H1 (cell line): ENCODE data around the gene TMEM272. TPM values are rescaled to one million over a fixed set of nuclear protein-coding genes. Genes with fewer than 3 reads are reported as not detected.

Experiments
- CTCF ChIA-PET: fragments of 300-600 bp; sonication (Branson Sonifier 250); formaldehyde crosslinking; loops from one replicate; lab custom pipeline; 2021; ENCODE audit not compliant: partially characterized antibody; lab: Charles Lee
- POLR2A ChIA-PET: fragments of 300-600 bp; sonication (Branson Sonifier 250); formaldehyde crosslinking; loops from one replicate; lab custom pipeline; 2021; ENCODE audit warnings: inconsistent platforms; ENCODE audit not compliant: partially characterized antibody; lab: Charles Lee
- DNase-seq, 2 experiments: peaks; one replicate each; pipeline versions ENCODE4 v3.0.0 to v3.0.0-alpha.2; 2010 to 2022; ENCODE audit warnings: low spot score in 2 of 2, low read depth in 1 of 2, mixed read lengths in 1 of 2
- FAIRE-seq: peaks from 2 replicates; lab custom pipeline; 2011; peaks lifted over from hg19 to GRCh38; lab: Jason Lieb, UNC
- H2AFZ ChIP-seq: 2 replicates; pipeline ENCODE4 v1.8.1; 2012; ENCODE audit warnings: low read length, inconsistent platforms
- H2AK5ac ChIP-seq: 2 replicates; pipeline ENCODE4 v1.6.1; 2013; ENCODE audit warnings: low read depth, low read length
- H2BK120ac ChIP-seq: replicated peaks from 2 replicates; pipeline ENCODE3; 2013; ENCODE audit warnings: low read depth, low read length, inconsistent platforms
- H2BK12ac ChIP-seq: 2 replicates; pipeline ENCODE4 v1.6.1; 2013; ENCODE audit warnings: low read depth, low read length
- H2BK15ac ChIP-seq: 2 replicates; pipeline ENCODE4 v1.6.1; 2013; ENCODE audit warnings: low read length
- H2BK20ac ChIP-seq: 2 replicates; pipeline ENCODE4 v1.6.1; 2013; ENCODE audit warnings: low read length
- H2BK5ac ChIP-seq: 2 replicates; pipeline ENCODE4 v1.6.1; 2013; ENCODE audit warnings: low read depth, low read length
- H3K14ac ChIP-seq: 2 replicates; pipeline ENCODE4 v1.6.1; 2013; ENCODE audit warnings: inconsistent platforms; ENCODE audit not compliant: insufficient read length
- H3K18ac ChIP-seq: 2 replicates; pipeline ENCODE4 v1.6.1; 2013; ENCODE audit warnings: low read length; ENCODE audit errors: extremely low read depth
- H3K23ac ChIP-seq: 2 replicates; pipeline ENCODE4 v1.6.1; 2013; ENCODE audit warnings: inconsistent platforms; ENCODE audit not compliant: insufficient read length
- H3K23me2 ChIP-seq: 2 replicates; pipeline ENCODE4 v1.6.1; 2013; ENCODE audit warnings: low read depth, low read length
- H3K27ac ChIP-seq: 2 replicates; pipeline ENCODE4 v1.6.1; 2011; ENCODE audit warnings: low read depth, low read length, inconsistent platforms
- H3K27me3 ChIP-seq, 4 experiments: replicated peaks in 1 of 4; 1 replicate in 1 of 4; 2 replicates in 3 of 4; pipeline versions ENCODE4 v1.6.1 to v1.8.1; 2011 to 2013; ENCODE audit warnings: low read length in 3 of 4, mild to moderate bottlenecking in 3 of 4, inconsistent platforms in 2 of 4, mixed read lengths in 2 of 4, moderate library complexity in 1 of 4; ENCODE audit not compliant: control insufficient read depth in 3 of 4, insufficient read depth in 3 of 4; ENCODE audit errors: extremely low read depth in 1 of 4
- H3K36me3 ChIP-seq, 4 experiments: 2 replicates each; pipeline versions ENCODE4 v1.6.1 to v1.8.1; 2011 to 2013; ENCODE audit warnings: mild to moderate bottlenecking in 4 of 4, low read length in 3 of 4, moderate library complexity in 2 of 4, control low read depth in 1 of 4, inconsistent platforms in 1 of 4; ENCODE audit not compliant: insufficient read depth in 4 of 4, control insufficient read depth in 2 of 4
- H3K4ac ChIP-seq: replicated peaks from 2 replicates; pipeline ENCODE3; 2013; ENCODE audit warnings: low read length, low read depth, mixed read lengths, inconsistent platforms; ENCODE audit not compliant: insufficient read length
- H3K4me1 ChIP-seq, 4 experiments: replicated peaks in 1 of 4; 1 replicate in 1 of 4; 2 replicates in 3 of 4; pipeline versions ENCODE4 v1.6.1 to v1.8.1; 2011 to 2013; ENCODE audit warnings: low read length in 3 of 4, inconsistent platforms in 2 of 4, mixed read lengths in 1 of 4; ENCODE audit not compliant: insufficient read depth in 4 of 4, control insufficient read depth in 3 of 4
- H3K4me2 ChIP-seq, 2 experiments: 2 replicates each; pipeline versions ENCODE4 v1.6.1 to v1.8.1; 2011 to 2013; ENCODE audit warnings: low read depth in 2 of 2, low read length in 2 of 2, control low read depth in 1 of 2, inconsistent platforms in 1 of 2, mild to moderate bottlenecking in 1 of 2; ENCODE audit not compliant: insufficient read depth in 1 of 2
- H3K4me3 ChIP-seq, 4 experiments: fragments of 200-600, 300-600 bp in 1 of 4; sonication (generic), shearing (Covaris generic), sonication (Bioruptor Twin) in 1 of 4; 2 replicates each; pipeline versions ENCODE4 v1.5.1 to v1.8.1; 2011 to 2016; ENCODE audit warnings: low read length in 4 of 4, low read depth in 3 of 4, control low read depth in 2 of 4, inconsistent platforms in 2 of 4, mild to moderate bottlenecking in 2 of 4, mixed read lengths in 1 of 4, moderate library complexity in 1 of 4; ENCODE audit not compliant: insufficient read depth in 2 of 4; ENCODE audit errors: extremely low read depth in 1 of 4
- H3K56ac ChIP-seq: replicated peaks from 2 replicates; pipeline ENCODE3; 2013; ENCODE audit warnings: low read depth, mild to moderate bottlenecking, mixed read lengths, low read length, inconsistent platforms; ENCODE audit not compliant: insufficient read length
- H3K79me1 ChIP-seq: 2 replicates; pipeline ENCODE4 v1.6.1; 2013; ENCODE audit warnings: low read depth, low read length, control low read depth
- H3K79me2 ChIP-seq, 2 experiments: 2 replicates each; pipeline versions ENCODE4 v1.6.1 to v1.8.1; 2012 to 2013; ENCODE audit warnings: low read length in 2 of 2, mild to moderate bottlenecking in 2 of 2, inconsistent platforms in 1 of 2; ENCODE audit not compliant: insufficient read depth in 2 of 2, control insufficient read depth in 1 of 2
- H3K9ac ChIP-seq, 4 experiments: replicated peaks in 1 of 4; 1 replicate in 1 of 4; 2 replicates in 3 of 4; pipeline versions ENCODE4 v1.6.1 to v1.8.1; 2011 to 2013; ENCODE audit warnings: low read depth in 3 of 4, low read length in 3 of 4, control low read depth in 2 of 4, mild to moderate bottlenecking in 2 of 4, moderate library complexity in 2 of 4, inconsistent platforms in 1 of 4; ENCODE audit errors: extremely low read depth in 1 of 4
- H3K9me3 ChIP-seq, 2 experiments: 2 replicates each; pipeline versions ENCODE4 v1.6.1 to v1.8.1; 2012 to 2013; ENCODE audit warnings: mild to moderate bottlenecking in 2 of 2, moderate library complexity in 2 of 2, control low read depth in 1 of 2, inconsistent platforms in 1 of 2, low read depth in 1 of 2, low read length in 1 of 2, mixed read lengths in 1 of 2; ENCODE audit not compliant: insufficient read depth in 2 of 2
- H4K20me1 ChIP-seq, 2 experiments: replicated peaks in 1 of 2; 2 replicates each; pipeline versions ENCODE3 to v1.8.1; 2011 to 2013; ENCODE audit warnings: inconsistent platforms in 2 of 2, low read length in 2 of 2, mild to moderate bottlenecking in 1 of 2; ENCODE audit not compliant: insufficient read depth in 2 of 2, control insufficient read depth in 1 of 2
- H4K5ac ChIP-seq: 2 replicates; pipeline ENCODE4 v1.6.1; 2013; ENCODE audit warnings: low read length, low read depth, mixed read lengths, inconsistent platforms; ENCODE audit not compliant: insufficient read length
- H4K8ac ChIP-seq: 2 replicates; pipeline ENCODE4 v1.8.0; 2013; ENCODE audit warnings: mild to moderate bottlenecking, moderate library complexity, low read length, inconsistent platforms; ENCODE audit not compliant: insufficient read depth; ENCODE audit errors: extremely low read depth
- H4K91ac ChIP-seq: replicated peaks from 2 replicates; pipeline ENCODE3; 2013; ENCODE audit warnings: low read length, mixed read lengths, inconsistent platforms; ENCODE audit not compliant: insufficient read length
- BRCA1 ChIP-seq: IDR thresholded peaks from 2 replicates; pipeline ENCODE4 v1.6.1; 2012; ENCODE audit warnings: low read depth, low read length, improper control_type of control experiment
- CBX5 ChIP-seq: fragments of 300-800, 300-1000 bp; sonication (generic); IDR thresholded peaks from 2 replicates; pipeline ENCODE4 v1.7.1; 2016; ENCODE audit warnings: antibody characterized with exemption, low read length, low read depth
- CHD2 ChIP-seq: IDR thresholded peaks from 2 replicates; pipeline ENCODE4 v1.6.1; 2012; ENCODE audit warnings: low read length, improper control_type of control experiment
- CREB1 ChIP-seq: IDR thresholded peaks from 2 replicates; pipeline ENCODE4 v1.6.1; 2012; ENCODE audit warnings: inconsistent platforms
- JUND ChIP-seq: IDR thresholded peaks from 2 replicates; pipeline ENCODE4 v1.6.1; 2011; ENCODE audit warnings: mild to moderate bottlenecking, improper control_type of control experiment, low read length
- KDM4A ChIP-seq: IDR thresholded peaks from one replicate; pipeline ENCODE4 v1.7.1; 2012; ENCODE audit warnings: low read depth, mild to moderate bottlenecking, moderate library complexity, low read length, inconsistent platforms; ENCODE audit not compliant: severe bottlenecking
- MAX ChIP-seq: IDR thresholded peaks from 2 replicates; pipeline ENCODE4 v1.6.1; 2012; ENCODE audit warnings: inconsistent platforms
- RAD21 ChIP-seq, 2 experiments: IDR thresholded peaks in 1 of 2; conservative IDR thresholded peaks in 1 of 2; 2 replicates each; pipeline ENCODE4 v1.6.1; 2011; ENCODE audit warnings: low read depth in 2 of 2, low read length in 2 of 2, improper control_type of control experiment in 1 of 2, inconsistent platforms in 1 of 2, mild to moderate bottlenecking in 1 of 2, moderate library complexity in 1 of 2
- TAF1 ChIP-seq: IDR thresholded peaks from 2 replicates; pipeline ENCODE4 v1.6.1; 2011; ENCODE audit warnings: mild to moderate bottlenecking, low read depth, low read length
- TAF7 ChIP-seq: optimal IDR thresholded peaks from 2 replicates; pipeline ENCODE3; 2011; ENCODE audit warnings: low read depth, mild to moderate bottlenecking, inconsistent platforms, low read length, moderate library complexity, borderline replicate concordance
- TBP ChIP-seq: IDR thresholded peaks from 2 replicates; pipeline ENCODE4 v1.6.1; 2011; ENCODE audit warnings: low read depth, low read length, improper control_type of control experiment
- TCF12 ChIP-seq: IDR thresholded peaks from 2 replicates; pipeline ENCODE4 v1.6.1; 2011; ENCODE audit warnings: low read depth, mild to moderate bottlenecking, low read length
- ZNF274 ChIP-seq: IDR thresholded peaks from 2 replicates; pipeline ENCODE4 v1.7.0; 2012; ENCODE audit warnings: low read length, borderline replicate concordance; ENCODE audit errors: extremely low read depth
- WGBS, 2 experiments: shearing (Covaris generic) in 1 of 2; methylation state at CpG; one replicate each; pipeline versions ENCODE4 v1.1.6 to v1.1.7; 2013 to 2015; ENCODE audit warnings: low lambda C conversion rate in 2 of 2, mixed read lengths in 2 of 2, inconsistent platforms in 1 of 2, low coverage in 1 of 2, missing lambda C conversion rate in 1 of 2; ENCODE audit not compliant: insufficient replicate concordance in 2 of 2, insufficient coverage in 1 of 2, insufficient read length in 1 of 2; ENCODE audit errors: extremely low coverage in 1 of 2, missing lambda C conversion rate in 1 of 2; 5-methylcytosine and 5-hydroxymethylcytosine counted together
- polyA plus RNA-seq, 7 experiments: library from polyadenylated mRNA; depleted of rRNA in 3 of 7; stranded (reverse) in 5 of 7; unstranded in 2 of 7; fragments of >200 nt in 5 of 7; fragments of 200-250 nt in 2 of 7; gene quantifications; 1 replicate in 5 of 7; 2 replicates in 1 of 7; 4 replicates in 1 of 7; pipeline versions ENCODE4 v1.2.1 to v1.2.3, GENCODE V29; 2011 to 2013; ENCODE audit warnings: missing spikeins in 2 of 7, mixed read lengths in 2 of 7
- total RNA-seq: library from RNA; stranded (reverse); fragmentation: NEBNext Ultra II Directional; extraction: Animal tissue kit (Norgen Biotek cat#: 25700); gene quantifications from 2 replicates; pipeline ENCODE4 v1.2.1, GENCODE V29; 2021

TMEM272 gene
- total and polyA plus RNA-seq, 2 of the 8 experiments (the other 6 are each of a cell fraction or from before 2014, with no cell fraction given), result 0.05 TPM; not detected in 1

DNA sequence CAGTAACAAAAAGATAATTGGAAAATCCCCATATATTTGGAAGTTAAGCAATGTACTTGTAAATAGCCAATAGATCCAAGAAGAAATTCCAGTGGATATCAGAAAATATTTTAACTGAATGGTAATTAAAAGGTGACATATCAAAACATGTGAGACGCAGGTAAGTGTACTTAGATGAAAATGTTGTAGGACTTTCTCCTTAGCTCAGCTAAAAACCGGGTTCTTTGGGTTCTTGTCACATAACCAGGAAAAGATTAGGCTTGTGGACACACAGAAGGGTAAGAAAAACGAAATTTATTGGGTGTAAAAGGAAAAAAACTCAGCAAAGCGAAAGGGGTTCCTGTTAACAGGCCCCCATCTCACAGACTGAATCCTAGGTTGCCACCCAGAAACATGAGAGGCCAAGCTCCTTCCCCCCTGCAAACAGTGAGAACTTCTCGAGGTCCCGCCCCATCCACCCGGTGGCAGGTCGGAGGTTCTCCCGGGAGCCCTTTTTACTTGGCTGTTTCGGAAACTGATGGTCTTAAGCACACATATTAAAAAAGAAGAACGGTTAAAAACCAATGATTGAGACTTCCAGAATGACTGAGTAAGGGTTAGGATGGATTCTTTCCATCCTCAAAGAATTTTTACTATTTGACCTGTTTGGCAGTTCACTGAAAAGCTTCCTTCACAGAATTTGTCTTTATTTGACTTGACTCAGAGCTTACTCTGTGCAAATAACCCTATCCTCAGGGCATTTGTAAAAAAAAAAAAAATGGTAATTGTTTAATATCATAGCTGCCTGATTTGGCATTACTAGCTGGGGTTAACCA is 13.7 kb upstream of the TMEM272 start:
- H2BK120ac ChIP-seq, result no peak overlapping the region
- no peak overlapping the region for H3K18ac ChIP-seq
- no peak overlapping the region for H3K27ac ChIP-seq
- no peak overlapping the region for H4K8ac ChIP-seq
- ChIA-PET POLR2A (interaction anchor here (0.8 kb wide), 1 partner anchor 408 kb away, joined by 4 read pairs; no protein-coding TSS in a partner anchor), CTCF (interaction anchor here (1.0 to 3.7 kb wide), 7 partner anchors 9 to 53 kb away, joined by 3 to 15 read pairs (median 5); partner anchors contain the start of gene TMEM272)
- H2AK5ac ChIP-seq, result no peak overlapping the region
- DNase-seq (no peak), FAIRE-seq (no peak)
- H3K4me1 ChIP-seq, result no peaks in the 10 kb centered on the region
- H3K4ac ChIP-seq, result no peak overlapping the region
- H3K36me3 ChIP-seq, result no peaks in the 10 kb centered on the region
- H2BK20ac ChIP-seq, result no peak overlapping the region
- H2AFZ ChIP-seq, result peak overlapping the region; percentile 78; the same call in 1 of the 2 replicates
- no peaks in the 10 kb centered on the region for H3K9me3 ChIP-seq
- no peaks in the 10 kb centered on the region for H3K23me2 ChIP-seq
- no peak overlapping the region for H3K56ac ChIP-seq
- H3K23ac ChIP-seq, result no peak overlapping the region
- no peak overlapping the region for H2BK15ac ChIP-seq
- no peak overlapping the region for H3K14ac ChIP-seq
- 43% methylated on average over 11 of the region's 11 CpGs; no CpG with 5 or more reads in 1 of the 2 experiments for WGBS, 2 experiments
- H4K20me1 ChIP-seq, result no peaks in the 10 kb centered on the region
- no peaks in the 10 kb centered on the region for H3K27me3 ChIP-seq
- H2BK5ac ChIP-seq, result no peak overlapping the region
- no peak overlapping the region; a peak in 1 of 8 replicates for H3K4me3 ChIP-seq
- no peaks in the 10 kb centered on the region for H3K79me2 ChIP-seq
- peak overlapping the region in 1 of 2 experiments; percentile 12; a peak in 1 of 4 replicates for H3K4me2 ChIP-seq
- H4K5ac ChIP-seq, result no peak overlapping the region
- H3K79me1 ChIP-seq, result no peaks in the 10 kb centered on the region
- no peak overlapping the region for H2BK12ac ChIP-seq
- H4K91ac ChIP-seq, result no peak overlapping the region
- H3K9ac ChIP-seq, result no peak overlapping the region
- TF ChIP-seq RAD21 (IDR thresholded peaks at IDR 0.05 in 1 of 2, conservative IDR thresholded peaks at IDR 0.05 in 1 of 2; ENCODE audit: low read depth in 2 of 2, low read length in 2 of 2) (no peak), TAF1 (no peak), TBP (no peak), ZNF274 (no peak), CREB1 (no peak), CHD2 (no peak), TAF7 (no peak), TCF12 (no peak), BRCA1 (no peak), CBX5 (no peak), JUND (no peak), MAX (no peak), KDM4A (no peak)
